SU-DHL-6 (cell line): Measurements from ENCODE around the gene PDE6H.

Experiments
- H2AFZ ChIP-seq: fragments of 200-600 bp; sonication (generic); 2 replicates; pipeline ENCODE4 v1.6.1; 2014; ENCODE audit warnings: low read depth, mild to moderate bottlenecking, moderate library complexity, mixed read lengths, antibody characterized with exemption, low read length; ENCODE audit not compliant: severe bottlenecking
- H3F3A ChIP-seq: fragments of 200-600 bp; shearing (Covaris generic); 2 replicates; pipeline ENCODE4 v1.6.0; 2016; ENCODE audit warnings: antibody characterized with exemption, mild to moderate bottlenecking; ENCODE audit not compliant: insufficient read depth
- H3K27ac ChIP-seq: fragments of 200-600 bp; sonication (generic); 2 replicates; pipeline ENCODE4 v1.5.1; 2016; ENCODE audit warnings: low read depth, mild to moderate bottlenecking, low read length, moderate library complexity, mixed read lengths
- H3K27me3 ChIP-seq: fragments of 200-600 bp; sonication (generic), shearing (Covaris generic); 2 replicates; pipeline ENCODE4 v1.6.0; 2014; ENCODE audit warnings: mild to moderate bottlenecking, low read length
- H3K36me3 ChIP-seq: fragments of 200-600 bp; sonication (generic); 2 replicates; pipeline ENCODE4 v1.6.1; 2014; ENCODE audit warnings: mild to moderate bottlenecking, low read length, mixed read lengths
- H3K4me2 ChIP-seq: fragments of 300-600, 200-600 bp; shearing (Covaris generic), sonication (generic); 2 replicates; pipeline ENCODE4 v1.6.0; 2014; ENCODE audit warnings: low read length, low read depth, mild to moderate bottlenecking; ENCODE audit not compliant: poor library complexity, severe bottlenecking
- H3K4me3 ChIP-seq: fragments of 200-600 bp; sonication (generic); 2 replicates; pipeline ENCODE4 v1.5.1; 2014; ENCODE audit warnings: antibody characterized with exemption, low read length, mild to moderate bottlenecking, mixed read lengths; ENCODE audit not compliant: insufficient read depth, poor library complexity, severe bottlenecking
- H3K79me2 ChIP-seq: fragments of 200-600 bp; sonication (generic); 2 replicates; pipeline ENCODE4 v1.6.1; 2014; ENCODE audit warnings: mild to moderate bottlenecking, low read length, moderate library complexity; ENCODE audit not compliant: insufficient read depth
- H3K9ac ChIP-seq: fragments of 200-600 bp; sonication (generic); 2 replicates; pipeline ENCODE4 v1.7.0; 2014; ENCODE audit warnings: mild to moderate bottlenecking, low read length
- H3K9me2 ChIP-seq: fragments of 200-600 bp; sonication (generic); replicated peaks from 2 replicates; pipeline ENCODE4 v1.6.1; 2014; ENCODE audit warnings: low read length; ENCODE audit not compliant: insufficient read depth
- H3K9me3 ChIP-seq: fragments of 200-600 bp; sonication (generic); 2 replicates; pipeline ENCODE4 v1.6.1; 2014; ENCODE audit warnings: low read length, mixed read lengths; ENCODE audit not compliant: insufficient read depth
- H4K20me1 ChIP-seq: fragments of 200-600 bp; sonication (generic); 2 replicates; pipeline ENCODE4 v1.6.1; 2014; ENCODE audit warnings: low read depth, mild to moderate bottlenecking, antibody characterized with exemption, low read length, moderate library complexity, mixed read lengths
- EZH2phosphoT487 ChIP-seq: fragments of 200-600 bp; sonication (generic), shearing (Covaris generic); conservative IDR thresholded peaks from 2 replicates; pipeline ENCODE4 v1.6.1; 2018; ENCODE audit warnings: mild to moderate bottlenecking, antibody characterized with exemption, low read length, moderate library complexity, mixed read lengths
- TF ChIP-seq, protein P1 (sequence below): fragments of 200-600 bp; sonication (generic); IDR thresholded peaks from one replicate; pipeline ENCODE4 v1.5.1; 2017; ENCODE audit warnings: antibody characterized with exemption, mild to moderate bottlenecking, low read length, moderate library complexity; ENCODE audit not compliant: insufficient read depth, poor library complexity, severe bottlenecking

The PDE6H gene

DNA sequence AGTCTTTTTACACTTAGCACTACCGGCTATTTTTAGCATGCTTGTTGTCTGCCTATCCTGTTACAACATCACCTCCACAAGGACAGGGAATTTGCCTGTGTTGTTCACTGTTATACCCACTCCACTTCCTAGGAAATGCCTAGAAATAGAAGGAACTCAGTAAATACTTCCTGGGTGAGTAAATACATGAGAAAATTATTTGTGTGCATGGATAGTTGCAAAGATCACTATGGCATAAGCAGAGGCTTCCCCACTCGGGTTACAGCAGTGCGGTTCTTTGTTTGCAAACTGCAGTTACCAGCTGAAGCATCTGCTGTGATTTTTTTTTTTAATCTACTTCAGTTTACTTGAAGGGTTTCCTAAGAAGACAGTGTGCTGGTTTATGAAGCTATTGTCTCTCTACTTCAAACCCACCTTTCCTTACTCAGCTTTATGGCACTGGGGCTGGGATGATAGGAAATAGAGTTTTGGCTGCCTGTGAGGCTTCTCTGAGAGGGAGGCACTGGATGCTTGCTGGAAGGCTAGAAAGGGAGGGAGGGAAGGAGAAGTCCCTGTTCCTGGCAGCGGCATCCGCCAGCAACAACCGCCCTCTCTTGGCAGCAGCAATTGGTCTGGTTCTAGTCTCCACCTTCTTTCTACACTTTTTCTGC is 29.0 kb downstream of the PDE6H start:
- Histone ChIP-seq H3K79me2 (no peaks in the 10 kb centered on the region), H3K4me2 (no peak overlapping the region), H3K27ac (no peak overlapping the region), H3K9ac (no peak overlapping the region), H3K4me3 (no peak overlapping the region), H3K36me3 (no peaks in the 10 kb centered on the region), H3K9me2 (no peaks in the 10 kb centered on the region), H3K9me3 (no peaks in the 10 kb centered on the region), H4K20me1 (no peaks in the 10 kb centered on the region), H3K27me3 (no peaks in the 10 kb centered on the region; the same call in 1 of the 2 replicates), H3F3A (no peaks in the 10 kb centered on the region), H2AFZ (no peak overlapping the region)
- TF ChIP-seq EZH2phosphoT487: no peak
- TF ChIP-seq, protein P1, sequence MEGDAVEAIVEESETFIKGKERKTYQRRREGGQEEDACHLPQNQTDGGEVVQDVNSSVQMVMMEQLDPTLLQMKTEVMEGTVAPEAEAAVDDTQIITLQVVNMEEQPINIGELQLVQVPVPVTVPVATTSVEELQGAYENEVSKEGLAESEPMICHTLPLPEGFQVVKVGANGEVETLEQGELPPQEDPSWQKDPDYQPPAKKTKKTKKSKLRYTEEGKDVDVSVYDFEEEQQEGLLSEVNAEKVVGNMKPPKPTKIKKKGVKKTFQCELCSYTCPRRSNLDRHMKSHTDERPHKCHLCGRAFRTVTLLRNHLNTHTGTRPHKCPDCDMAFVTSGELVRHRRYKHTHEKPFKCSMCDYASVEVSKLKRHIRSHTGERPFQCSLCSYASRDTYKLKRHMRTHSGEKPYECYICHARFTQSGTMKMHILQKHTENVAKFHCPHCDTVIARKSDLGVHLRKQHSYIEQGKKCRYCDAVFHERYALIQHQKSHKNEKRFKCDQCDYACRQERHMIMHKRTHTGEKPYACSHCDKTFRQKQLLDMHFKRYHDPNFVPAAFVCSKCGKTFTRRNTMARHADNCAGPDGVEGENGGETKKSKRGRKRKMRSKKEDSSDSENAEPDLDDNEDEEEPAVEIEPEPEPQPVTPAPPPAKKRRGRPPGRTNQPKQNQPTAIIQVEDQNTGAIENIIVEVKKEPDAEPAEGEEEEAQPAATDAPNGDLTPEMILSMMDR: no peak

DNA sequence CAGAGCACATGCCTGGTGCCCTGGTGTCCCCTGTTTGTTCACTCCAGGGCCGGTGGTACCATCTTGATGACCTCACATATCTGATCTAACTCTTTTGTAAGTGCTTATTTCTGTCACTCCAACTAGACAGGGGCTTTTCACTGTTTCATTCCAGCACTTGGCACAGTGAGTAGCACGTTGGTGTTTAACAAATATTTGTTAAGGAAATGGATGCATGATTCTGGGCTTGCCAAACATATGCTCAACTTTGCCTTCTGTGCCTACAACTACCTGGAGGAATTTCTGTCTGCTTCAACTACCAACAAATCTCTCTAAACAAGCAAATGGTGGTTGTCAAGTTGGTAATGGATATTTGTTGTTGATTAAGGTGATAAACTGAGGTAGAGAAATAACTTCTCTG is 31.6 kb downstream of the PDE6H start:
- Histone ChIP-seq H3K9me2 (no peaks in the 10 kb centered on the region), H3F3A (no peaks in the 10 kb centered on the region), H3K27me3 (no peaks in the 10 kb centered on the region), H4K20me1 (no peaks in the 10 kb centered on the region), H3K9ac (no peak overlapping the region), H3K4me3 (no peak overlapping the region), H2AFZ (no peak overlapping the region), H3K4me2 (no peak overlapping the region), H3K9me3 (no peaks in the 10 kb centered on the region), H3K79me2 (no peaks in the 10 kb centered on the region), H3K36me3 (no peaks in the 10 kb centered on the region), H3K27ac (no peak overlapping the region)
- TF ChIP-seq, protein P1: no peak
- no peak for TF ChIP-seq EZH2phosphoT487

DNA sequence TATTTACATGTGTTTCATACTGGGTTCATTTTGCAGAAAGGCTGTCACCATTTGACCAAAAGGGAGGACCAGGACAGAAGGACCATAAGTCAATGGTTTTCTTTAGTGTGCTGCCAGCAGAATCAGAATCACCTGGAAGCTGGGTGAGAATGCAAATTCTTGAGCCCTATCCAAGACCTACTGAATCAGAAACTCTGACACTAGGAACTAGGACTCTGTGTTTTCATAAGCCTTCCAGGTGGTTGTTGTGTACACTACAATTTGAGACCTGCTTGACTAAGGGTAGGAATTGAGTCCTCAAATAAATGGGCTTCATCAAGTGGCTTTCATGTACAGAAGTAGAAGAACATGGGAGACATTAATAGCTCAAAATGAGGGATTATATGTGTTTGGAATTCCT is 32.2 kb downstream of the PDE6H start:
- Histone ChIP-seq H3F3A (no peaks in the 10 kb centered on the region), H3K27ac (no peak overlapping the region), H3K9me3 (no peaks in the 10 kb centered on the region), H3K79me2 (no peaks in the 10 kb centered on the region), H3K4me2 (no peak overlapping the region), H3K9me2 (no peaks in the 10 kb centered on the region), H3K4me3 (no peak overlapping the region), H3K9ac (no peak overlapping the region), H3K27me3 (no peaks in the 10 kb centered on the region), H3K36me3 (no peaks in the 10 kb centered on the region), H4K20me1 (no peaks in the 10 kb centered on the region), H2AFZ (no peak overlapping the region)
- TF ChIP-seq, protein P1: no peak
- no peak for TF ChIP-seq EZH2phosphoT487

DNA sequence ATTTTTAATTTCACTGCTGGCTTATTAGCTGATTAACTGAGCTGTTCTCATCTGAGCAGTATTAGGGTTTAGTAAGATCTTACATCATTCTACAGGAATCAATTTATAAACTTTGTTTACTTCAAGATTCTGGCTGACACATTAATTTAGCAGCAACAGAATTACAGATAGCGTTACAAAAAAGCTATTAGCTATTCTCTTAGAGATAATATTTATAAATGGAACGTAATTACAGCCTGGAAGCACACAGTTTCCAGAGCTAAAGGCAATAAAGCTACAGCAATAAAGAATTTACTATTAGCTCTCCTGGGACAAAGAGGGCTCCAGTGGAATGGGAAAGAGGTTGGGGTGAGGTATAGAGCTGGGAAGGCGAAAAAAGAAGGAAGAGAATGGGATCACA is 34.7 kb downstream of the PDE6H start:
- no peaks in the 10 kb centered on the region for H3K9me3 ChIP-seq
- H2AFZ ChIP-seq: no peak overlapping the region
- no peak overlapping the region for H3K4me2 ChIP-seq
- no peak overlapping the region for H3K4me3 ChIP-seq
- no peak overlapping the region for H3K27ac ChIP-seq
- no peaks in the 10 kb centered on the region for H3K27me3 ChIP-seq
- no peaks in the 10 kb centered on the region for H3F3A ChIP-seq
- H3K9me2 ChIP-seq: no peaks in the 10 kb centered on the region
- H3K79me2 ChIP-seq: no peaks in the 10 kb centered on the region
- no peaks in the 10 kb centered on the region for H4K20me1 ChIP-seq
- H3K36me3 ChIP-seq: no peaks in the 10 kb centered on the region
- no peak overlapping the region for H3K9ac ChIP-seq
- TF ChIP-seq EZH2phosphoT487: no peak
- TF ChIP-seq, protein P1: no peak
